ENCODE data around the gene EIF4G3. TPM values are rescaled to one million over a fixed set of nuclear protein-coding genes. Genes with fewer than 3 reads are reported as not detected.

The EIF4G3 gene
- total RNA-seq, 4 donors from 2014 or later = 28.3 to 55.5 (median 35.5) TPM

GRCh38 chr1:20875198-20875973 is 301.3 kb downstream of the EIF4G3 start:
- no peaks in the 10 kb centered on the region for H3K27me3 ChIP-seq
- DNase-seq = no peak
- H3K9me3 ChIP-seq = no peaks in the 10 kb centered on the region
- no peaks in the 10 kb centered on the region for H3K4me1 ChIP-seq
- no peak for TF ChIP-seq POLR2A (IDR thresholded peaks at IDR 0.05)
- TF ChIP-seq, protein P1, sequence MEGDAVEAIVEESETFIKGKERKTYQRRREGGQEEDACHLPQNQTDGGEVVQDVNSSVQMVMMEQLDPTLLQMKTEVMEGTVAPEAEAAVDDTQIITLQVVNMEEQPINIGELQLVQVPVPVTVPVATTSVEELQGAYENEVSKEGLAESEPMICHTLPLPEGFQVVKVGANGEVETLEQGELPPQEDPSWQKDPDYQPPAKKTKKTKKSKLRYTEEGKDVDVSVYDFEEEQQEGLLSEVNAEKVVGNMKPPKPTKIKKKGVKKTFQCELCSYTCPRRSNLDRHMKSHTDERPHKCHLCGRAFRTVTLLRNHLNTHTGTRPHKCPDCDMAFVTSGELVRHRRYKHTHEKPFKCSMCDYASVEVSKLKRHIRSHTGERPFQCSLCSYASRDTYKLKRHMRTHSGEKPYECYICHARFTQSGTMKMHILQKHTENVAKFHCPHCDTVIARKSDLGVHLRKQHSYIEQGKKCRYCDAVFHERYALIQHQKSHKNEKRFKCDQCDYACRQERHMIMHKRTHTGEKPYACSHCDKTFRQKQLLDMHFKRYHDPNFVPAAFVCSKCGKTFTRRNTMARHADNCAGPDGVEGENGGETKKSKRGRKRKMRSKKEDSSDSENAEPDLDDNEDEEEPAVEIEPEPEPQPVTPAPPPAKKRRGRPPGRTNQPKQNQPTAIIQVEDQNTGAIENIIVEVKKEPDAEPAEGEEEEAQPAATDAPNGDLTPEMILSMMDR (IDR thresholded peaks at IDR 0.05) = no peak
- H3K4me3 ChIP-seq = no peak overlapping the region
- no peak overlapping the region for H3K27ac ChIP-seq
- WGBS, 2 donors = 85 to 87% methylated on average over 4 of the region's 4 CpGs
- intact Hi-C loops (cut with DNase I) = no loop called here
- H3K36me3 ChIP-seq = peaks cover 0 to 65% (median 0%) of the 10 kb centered on the region in 3 donors

DNA sequence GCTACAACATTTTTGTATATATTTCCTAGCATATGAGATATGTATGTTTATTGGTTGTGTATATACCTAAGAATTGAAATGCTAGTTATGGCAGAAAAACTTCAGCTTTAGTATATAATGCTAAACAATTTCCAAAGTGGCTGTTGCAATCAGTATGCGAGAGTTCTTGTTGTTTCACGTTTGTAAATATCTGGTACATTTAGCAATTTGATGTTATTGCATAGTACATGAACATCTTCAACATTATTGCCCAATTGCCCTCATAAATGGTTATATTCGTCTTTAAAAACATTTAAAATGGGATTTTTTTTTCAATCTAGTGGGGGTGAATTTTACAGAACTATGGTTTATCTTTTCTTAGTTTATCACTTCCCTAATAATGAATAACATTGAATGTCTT is 303.4 kb downstream of the EIF4G3 start:
- no peaks in the 10 kb centered on the region for H3K27me3 ChIP-seq
- no peaks in the 10 kb centered on the region for H3K9me3 ChIP-seq
- H3K27ac ChIP-seq = no peak overlapping the region
- WGBS, 2 donors = 74 to 77% methylated on average over 3 of the region's 3 CpGs
- intact Hi-C loops (cut with DNase I) = no loop called here
- peaks cover 0 to 44% (median 0%) of the 10 kb centered on the region in 3 donors for H3K36me3 ChIP-seq
- TF ChIP-seq POLR2A (IDR thresholded peaks at IDR 0.05) = no peak
- TF ChIP-seq, protein P1 (IDR thresholded peaks at IDR 0.05) = no peak
- H3K4me3 ChIP-seq = no peak overlapping the region
- DNase-seq = no peak
- no peaks in the 10 kb centered on the region for H3K4me1 ChIP-seq

DNA sequence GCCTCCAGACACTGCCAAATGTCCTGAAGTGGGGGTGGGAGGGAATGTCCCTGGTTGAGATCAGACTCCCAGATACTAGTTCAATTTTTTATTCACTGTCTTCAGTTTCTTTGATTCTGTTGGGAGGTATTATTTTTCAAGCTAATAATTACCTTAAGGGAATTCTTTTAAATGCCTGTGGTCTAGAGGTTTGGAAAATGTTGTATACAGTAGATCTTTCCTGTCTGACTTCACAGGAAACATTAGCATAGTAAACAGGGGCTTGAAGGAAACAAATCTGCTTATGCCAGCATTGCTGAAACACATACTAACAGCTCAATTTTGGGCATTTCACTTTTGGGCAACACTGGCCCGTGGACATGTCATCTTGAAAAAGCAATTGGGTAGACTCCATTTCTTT is 305.3 kb downstream of the EIF4G3 start:
- H3K4me3 ChIP-seq = no peak overlapping the region
- TF ChIP-seq POLR2A (IDR thresholded peaks at IDR 0.05) = no peak
- TF ChIP-seq, protein P1 (IDR thresholded peaks at IDR 0.05) = no peak
- H3K27me3 ChIP-seq = no peaks in the 10 kb centered on the region
- no peaks in the 10 kb centered on the region for H3K9me3 ChIP-seq
- H3K36me3 ChIP-seq = peaks cover 0 to 27% (median 0%) of the 10 kb centered on the region in 3 donors
- 13 to 21% methylated on average over 1 of the region's 1 CpG for WGBS, 2 donors
- DNase-seq = no peak
- no peaks in the 10 kb centered on the region for H3K4me1 ChIP-seq
- intact Hi-C loops (cut with DNase I) = no loop called here
- no peak overlapping the region for H3K27ac ChIP-seq

GRCh38 chr1:20870718-20871117 is 306.0 kb downstream of the EIF4G3 start:
- Histone ChIP-seq H3K27ac (no peak overlapping the region), H3K27me3 (no peaks in the 10 kb centered on the region), H3K4me1 (no peaks in the 10 kb centered on the region), H3K9me3 (no peaks in the 10 kb centered on the region), H3K36me3 (peaks cover 0 to 24% (median 0%) of the 10 kb centered on the region in 3 donors), H3K4me3 (no peak overlapping the region)
- WGBS, 2 donors = 81 to 90% methylated on average over 1 of the region's 1 CpG
- intact Hi-C loops (cut with DNase I) = no loop called here
- TF ChIP-seq, protein P1 (IDR thresholded peaks at IDR 0.05) = no peak
- TF ChIP-seq POLR2A (IDR thresholded peaks at IDR 0.05) = no peak
- DNase-seq = no peak

DNA sequence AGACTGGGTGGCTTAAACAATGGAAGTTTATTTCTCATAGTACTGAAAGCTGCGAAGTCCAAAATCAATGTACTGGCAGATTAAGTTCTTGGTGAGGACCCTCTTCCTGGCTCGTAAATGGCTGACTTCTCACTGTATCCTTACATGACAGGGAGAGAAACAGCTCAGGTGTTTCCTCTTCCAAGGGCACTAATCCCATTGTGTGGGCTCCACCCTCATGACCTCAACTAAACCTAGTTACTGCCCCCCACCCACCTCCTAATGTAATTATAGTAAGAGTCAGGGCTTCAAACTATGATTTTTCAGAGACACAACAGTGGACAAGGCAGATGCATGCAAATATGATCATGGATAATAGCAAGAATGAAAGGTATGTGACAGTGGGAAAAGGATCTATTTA is 308.4 kb downstream of the EIF4G3 start:
- Histone ChIP-seq H3K4me3 (no peak overlapping the region), H3K4me1 (no peaks in the 10 kb centered on the region), H3K27me3 (no peaks in the 10 kb centered on the region), H3K36me3 (peaks cover 0 to 22% (median 3%) of the 10 kb centered on the region in 3 donors), H3K27ac (no peak overlapping the region), H3K9me3 (no peaks in the 10 kb centered on the region)
- 81 to 100% methylated on average over 2 of the region's 2 CpGs for WGBS, 2 donors
- intact Hi-C loops (cut with DNase I) = no loop called here
- no peak for DNase-seq
- TF ChIP-seq, protein P1 (IDR thresholded peaks at IDR 0.05) = no peak
- no peak for TF ChIP-seq POLR2A (IDR thresholded peaks at IDR 0.05)

Measured in esophagus squamous epithelium (tissue), 5 donors.